K562 (cell line): Measurements from ENCODE around the gene MAP3K7. TPM values are rescaled to one million over a fixed set of nuclear protein-coding genes. Genes with fewer than 3 reads are reported as not detected.

Source experiments
- ATAC-seq: fragments of 200-7000 bp; cut with Tn5 transposase; 3 replicates; pipeline ENCODE4 v1.9.1; 2020; ENCODE audit warnings: moderate library complexity
- BruUV-seq: library from RNA; stranded (reverse); fragments of 400-500 nt; replicated peaks from 2 replicates; lab custom pipeline; 2021; lab: Mats Ljungman, UMichigan
- CTCF ChIA-PET: fragments of 300-600 bp; formaldehyde crosslinking; extraction: SDS; loops from one replicate; lab custom pipeline; 2021; ENCODE audit warnings: low intra/inter-chr PET ratio; lab: Yijun Ruan, JAX
- POLR2A ChIA-PET: fragments of 300-600, 350-650 bp; sonication (Branson Sonifier 250); formaldehyde crosslinking; extraction: SDS; loops from one replicate; lab custom pipeline; 2021; ENCODE audit warnings: antibody characterized with exemption, inconsistent platforms; lab: Yijun Ruan, JAX
- DNase-seq, 4 experiments: peaks; one replicate each; pipeline versions ENCODE4 v3.0.0 to v3.0.0-alpha.2; 2011 to 2018; ENCODE audit warnings: low spot score in 3 of 4, mixed read lengths in 3 of 4; ENCODE audit errors: extremely low read depth in 1 of 4
- FAIRE-seq: peaks from 2 replicates; lab custom pipeline; 2011; peaks lifted over from hg19 to GRCh38; lab: Jason Lieb, UNC
- H2AFZ ChIP-seq: 2 replicates; pipeline ENCODE4 v1.6.0; 2011; ENCODE audit warnings: low read depth, low read length, control low read depth, inconsistent platforms
- H3K27ac ChIP-seq: fragments of 200-600 bp; 3 replicates; pipeline ENCODE4 v1.8.0; 2011; ENCODE audit warnings: low read depth, mild to moderate bottlenecking, control low read depth, inconsistent platforms, low read length, moderate library complexity, mixed read lengths; ENCODE audit errors: extremely low read depth
- H3K27me3 ChIP-seq, 2 experiments: fragments of 300-600 bp in 1 of 2; 2 replicates in 1 of 2; 3 replicates in 1 of 2; pipeline versions ENCODE4 v1.6.0 to v1.8.0; 2011; ENCODE audit warnings: inconsistent platforms in 2 of 2, low read length in 2 of 2, mild to moderate bottlenecking in 1 of 2, mixed read lengths in 1 of 2, moderate library complexity in 1 of 2; ENCODE audit not compliant: control insufficient read depth in 2 of 2, insufficient read depth in 2 of 2
- H3K36me3 ChIP-seq: fragments of 300-600 bp; 3 replicates; pipeline ENCODE4 v1.8.0; 2011; ENCODE audit warnings: mild to moderate bottlenecking, low read length, inconsistent platforms; ENCODE audit not compliant: control insufficient read depth, insufficient read depth
- H3K4me1 ChIP-seq, 2 experiments: fragments of 200-600 bp in 1 of 2; replicated peaks in 1 of 2; 2 replicates in 1 of 2; 3 replicates in 1 of 2; pipeline versions ENCODE4 v1.5.1 to v1.8.0; 2011; ENCODE audit warnings: inconsistent platforms in 2 of 2, low read length in 2 of 2, mild to moderate bottlenecking in 1 of 2, mixed read lengths in 1 of 2, moderate library complexity in 1 of 2; ENCODE audit not compliant: control insufficient read depth in 2 of 2, insufficient read depth in 2 of 2
- H3K4me2 ChIP-seq: 2 replicates; pipeline ENCODE4 v1.6.1; 2011; ENCODE audit warnings: low read length, control low read depth, inconsistent platforms, mixed read lengths; ENCODE audit not compliant: insufficient read depth
- H3K4me3 ChIP-seq: fragments of 200-600 bp; sonication (generic), shearing (Covaris generic); 2 replicates; pipeline ENCODE4 v1.5.1; 2016; ENCODE audit warnings: control low read depth, inconsistent platforms
- H3K79me2 ChIP-seq: fragments of 200-600 bp; 3 replicates; pipeline ENCODE4 v1.8.0; 2011; ENCODE audit warnings: low read length, inconsistent platforms; ENCODE audit not compliant: control insufficient read depth, insufficient read depth
- H3K9ac ChIP-seq, 2 experiments: 2 replicates each; pipeline versions ENCODE4 v1.6.0 to v1.6.1; 2011; ENCODE audit warnings: low read depth in 2 of 2, low read length in 2 of 2, control low read depth in 1 of 2, inconsistent platforms in 1 of 2, mild to moderate bottlenecking in 1 of 2, mixed read lengths in 1 of 2; ENCODE audit not compliant: insufficient read depth in 1 of 2
- H3K9me1 ChIP-seq: one replicate; pipeline ENCODE4 v1.6.0; 2011; ENCODE audit warnings: inconsistent platforms, mild to moderate bottlenecking, low read length, moderate library complexity; ENCODE audit not compliant: control insufficient read depth, insufficient read depth
- H3K9me3 ChIP-seq: replicated peaks from 2 replicates; pipeline ENCODE4 v1.5.1; 2011; ENCODE audit warnings: low read depth, low read length, inconsistent platforms; ENCODE audit not compliant: control insufficient read depth, insufficient read depth
- H4K20me1 ChIP-seq: replicated peaks from 2 replicates; pipeline ENCODE4 v1.6.1; 2011; ENCODE audit warnings: low read length, inconsistent platforms, mixed read lengths; ENCODE audit not compliant: control insufficient read depth, insufficient read depth
- BRD4 ChIP-seq: fragments of 200-600 bp; sonication (generic); IDR thresholded peaks from 2 replicates; pipeline ENCODE4 v1.6.1; 2017; ENCODE audit warnings: inconsistent platforms
- CBFA2T2 ChIP-seq: fragments of 450-650 bp; conservative IDR thresholded peaks from 2 replicates; pipeline ENCODE4 v1.6.1; 2017; ENCODE audit warnings: mild to moderate bottlenecking
- CHD4 ChIP-seq: fragments of 200-600 bp; sonication (generic); IDR thresholded peaks from 3 replicates; pipeline ENCODE4 v1.6.1; 2012; ENCODE audit warnings: low read depth, mild to moderate bottlenecking, mixed read lengths, low read length, inconsistent platforms; ENCODE audit not compliant: insufficient read depth, insufficient replicate concordance, poor library complexity, severe bottlenecking
- GATAD2B ChIP-seq: fragments of 450-650 bp; IDR thresholded peaks from 2 replicates; pipeline ENCODE4 v1.6.1; 2017; ENCODE audit warnings: mild to moderate bottlenecking, borderline replicate concordance
- LARP7 ChIP-seq: fragments of 450-650 bp; IDR thresholded peaks from 2 replicates; pipeline ENCODE4 v1.6.1; 2016
- MEF2D ChIP-seq: conservative IDR thresholded peaks from 2 replicates; pipeline ENCODE4 v1.6.1; 2016; ENCODE audit warnings: low read depth, missing genetic modification characterization, missing compliant biosample characterization
- MEIS2 ChIP-seq: fragments of 450-650 bp; IDR thresholded peaks from 2 replicates; pipeline ENCODE4 v1.6.1; 2014; ENCODE audit warnings: mild to moderate bottlenecking; ENCODE audit not compliant: partially characterized antibody
- PURB ChIP-seq: sonication (generic); formaldehyde crosslinking; IDR thresholded peaks from 2 replicates; pipeline ENCODE4 v1.9.0; 2021; ENCODE audit warnings: low read depth, mild to moderate bottlenecking, missing genetic modification reagents
- RBM25 ChIP-seq: fragments of 200-400 bp; formaldehyde crosslinking; IDR thresholded peaks from 2 replicates; pipeline ENCODE4 v1.6.1; 2018; ENCODE audit warnings: low read length, low read depth, moderate library complexity; ENCODE audit not compliant: severe bottlenecking
- ZFX ChIP-seq: sonication (generic); formaldehyde crosslinking; IDR thresholded peaks from 2 replicates; pipeline ENCODE4 v1.8.0; 2022; ENCODE audit warnings: mild to moderate bottlenecking, missing genetic modification reagents, moderate library complexity
- ZNF79 ChIP-seq: fragments of 250-450 bp; sonication (Bioruptor Pico); IDR thresholded peaks from 2 replicates; pipeline ENCODE4 v1.4.0; 2020; ENCODE audit warnings: low read depth, mild to moderate bottlenecking, moderate library complexity
- WGBS: fragments of 100-300 bp; shearing (Covaris generic); methylation state at CpG from one replicate; pipeline ENCODE4 v1.1.6; 2016; ENCODE audit warnings: low coverage, mixed read lengths; ENCODE audit not compliant: insufficient coverage; ENCODE audit errors: missing lambda C conversion rate; 5-methylcytosine and 5-hydroxymethylcytosine counted together
- in situ Hi-C: fragments of 300-500 bp; cut with MboI; formaldehyde crosslinking; loops from 4 replicates; pipeline ENCODE4 v1.15.0; 2018; ENCODE audit warnings: inconsistent platforms, mixed read lengths
- intact Hi-C: fragments of 100-400 bp; cut with micrococcal nuclease; formaldehyde crosslinking; loops from 2 replicates; pipeline ENCODE4 v1.14.2; 2022
- polyA plus RNA-seq, 8 experiments: library from polyadenylated mRNA; depleted of rRNA in 4 of 8; stranded (reverse) in 5 of 8; unstranded in 3 of 8; fragments of >200 nt; fragmentation: Nextera tagmentation in 2 of 8; fragmentation: Illumina TruSeq in 1 of 8; extraction: Ambion mirVana in 2 of 8; extraction: Trizol in 1 of 8; gene quantifications; 2 replicates each; pipeline versions ENCODE4 v1.2.1 to v1.2.3, GENCODE V29; 2011 to 2014; ENCODE audit warnings: inconsistent platforms in 1 of 8, missing spikeins in 1 of 8
- total RNA-seq, 7 experiments: library from RNA; depleted of rRNA in 6 of 7; stranded (reverse); fragments of >200 nt in 6 of 7; fragmentation: Illumina TruSeq in 2 of 7; extraction: Trizol in 2 of 7; gene quantifications; 2 replicates each; pipeline versions ENCODE4 v1.2.1 to v1.2.3, GENCODE V29; 2011 to 2021; ENCODE audit warnings: low replicate concordance in 1 of 7
- TF ChIP-seq, protein P1 (sequence below), 2 experiments: IDR thresholded peaks in 1 of 2; conservative IDR thresholded peaks in 1 of 2; 2 replicates each; pipeline ENCODE4 v1.6.1; 2016; ENCODE audit warnings: low read depth in 2 of 2, mild to moderate bottlenecking in 1 of 2, missing compliant biosample characterization in 1 of 2, missing genetic modification characterization in 1 of 2, moderate library complexity in 1 of 2
- TF ChIP-seq, protein P2 (sequence below): fragments of 450-650 bp; IDR thresholded peaks from 2 replicates; pipeline ENCODE4 v1.6.1; 2016
- TF ChIP-seq, protein P3 (sequence below): sonication (generic); formaldehyde crosslinking; IDR thresholded peaks from 2 replicates; pipeline ENCODE4 v1.8.0; 2022; ENCODE audit warnings: missing genetic modification reagents, mild to moderate bottlenecking, borderline replicate concordance
- TF ChIP-seq, protein P4 (sequence below): sonication (generic); formaldehyde crosslinking; IDR thresholded peaks from 2 replicates; pipeline ENCODE4 v1.8.1; 2023; ENCODE audit warnings: mild to moderate bottlenecking, missing genetic modification reagents

MAP3K7 gene
- total and polyA plus RNA-seq, 9 of the 15 experiments (the other 6 are each of a cell fraction or from before 2014, with no cell fraction given), result 13.4 to 60.9 (median 34.8) TPM

DNA sequence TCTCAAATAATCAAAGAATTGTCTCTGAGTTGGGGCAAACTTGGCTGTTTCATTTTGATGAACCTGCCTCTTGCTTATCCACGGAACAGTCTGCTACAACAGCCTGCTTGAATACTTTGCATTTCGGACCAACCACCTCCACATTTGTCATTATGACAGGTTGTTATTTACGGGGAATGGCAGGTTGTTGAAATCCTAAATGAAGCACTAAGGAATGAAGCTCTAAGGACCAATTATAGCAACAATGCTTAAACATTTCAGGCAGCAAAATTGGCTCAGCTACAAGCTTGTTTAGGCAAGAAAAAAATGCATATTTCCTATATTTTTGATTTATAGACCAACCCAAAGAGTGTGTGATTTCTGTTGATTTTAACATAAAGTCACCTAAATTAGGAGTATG lies 84.5 kb downstream of the MAP3K7 start:
- Histone ChIP-seq H2AFZ (peak overlapping the region; percentile 91), H3K79me2 (no peaks in the 10 kb centered on the region), H3K27ac (peak overlapping the region; percentile 69; the same call in 1 of the 3 replicates), H3K27me3 (no peaks in the 10 kb centered on the region), H3K36me3 (no peaks in the 10 kb centered on the region; the same call in 2 of the 3 replicates), H3K4me1 (peaks cover 5 to 15% of the 10 kb centered on the region in 2 experiments; a peak in 4 of 5 replicates), H3K4me3 (no peak overlapping the region), H3K9me1 (no peaks in the 10 kb centered on the region), H3K9me3 (no peaks in the 10 kb centered on the region), H4K20me1 (no peaks in the 10 kb centered on the region), H3K4me2 (peak overlapping the region; percentile 54), H3K9ac (peak overlapping the region in 1 of 2 experiments; percentile 28; a peak in 2 of 4 replicates)
- peak; percentile 49 for ATAC-seq
- BruUV-seq, result no TSS peak
- intact Hi-C loops, result no loop called here
- DNase-seq, result peak in 1 of 4 experiments; percentile 36
- ChIA-PET CTCF (interaction anchor here (0.6 kb wide), 1 partner anchor 206 kb away, joined by 3 read pairs; the partner anchor contains the start of gene BACH2), POLR2A (no interaction called here)
- whole genome bisulfite sequencing, result 2% methylated on average over 3 of the region's 3 CpGs
- no peak for FAIRE-seq
- TF ChIP-seq CBFA2T2 (no peak), MEF2D (tag) (0 out of 2 replicates have a peak, but pooled peaks have one; percentile 8), LARP7 (no peak), CHD4 (peak; percentile 62), GATAD2B (0 out of 2 replicates have a peak, but pooled peaks have one; percentile 10), MEIS2 (peak; percentile 96), PURB (CRISPR knock-in tag) (no peak), BRD4 (0 out of 2 replicates have a peak, but pooled peaks have one; percentile 61), ZFX (0 out of 2 replicates have a peak, but pooled peaks have one; percentile 14), RBM25 (peak; percentile 42), ZNF79 (0 out of 2 replicates have a peak, but pooled peaks have one; percentile 45)
- TF ChIP-seq, protein P1, sequence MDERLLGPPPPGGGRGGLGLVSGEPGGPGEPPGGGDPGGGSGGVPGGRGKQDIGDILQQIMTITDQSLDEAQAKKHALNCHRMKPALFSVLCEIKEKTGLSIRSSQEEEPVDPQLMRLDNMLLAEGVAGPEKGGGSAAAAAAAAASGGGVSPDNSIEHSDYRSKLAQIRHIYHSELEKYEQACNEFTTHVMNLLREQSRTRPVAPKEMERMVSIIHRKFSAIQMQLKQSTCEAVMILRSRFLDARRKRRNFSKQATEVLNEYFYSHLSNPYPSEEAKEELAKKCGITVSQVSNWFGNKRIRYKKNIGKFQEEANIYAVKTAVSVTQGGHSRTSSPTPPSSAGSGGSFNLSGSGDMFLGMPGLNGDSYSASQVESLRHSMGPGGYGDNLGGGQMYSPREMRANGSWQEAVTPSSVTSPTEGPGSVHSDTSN (CRISPR knock-in tag; IDR thresholded peaks at IDR 0.05; ENCODE audit: low read depth), result no peak
- TF ChIP-seq, protein P1 (tag; conservative IDR thresholded peaks at IDR 0.05; ENCODE audit: low read depth), result peak; percentile 93
- TF ChIP-seq, protein P2, sequence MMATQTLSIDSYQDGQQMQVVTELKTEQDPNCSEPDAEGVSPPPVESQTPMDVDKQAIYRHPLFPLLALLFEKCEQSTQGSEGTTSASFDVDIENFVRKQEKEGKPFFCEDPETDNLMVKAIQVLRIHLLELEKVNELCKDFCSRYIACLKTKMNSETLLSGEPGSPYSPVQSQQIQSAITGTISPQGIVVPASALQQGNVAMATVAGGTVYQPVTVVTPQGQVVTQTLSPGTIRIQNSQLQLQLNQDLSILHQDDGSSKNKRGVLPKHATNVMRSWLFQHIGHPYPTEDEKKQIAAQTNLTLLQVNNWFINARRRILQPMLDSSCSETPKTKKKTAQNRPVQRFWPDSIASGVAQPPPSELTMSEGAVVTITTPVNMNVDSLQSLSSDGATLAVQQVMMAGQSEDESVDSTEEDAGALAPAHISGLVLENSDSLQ, result peak; percentile 79
- TF ChIP-seq, protein P3, sequence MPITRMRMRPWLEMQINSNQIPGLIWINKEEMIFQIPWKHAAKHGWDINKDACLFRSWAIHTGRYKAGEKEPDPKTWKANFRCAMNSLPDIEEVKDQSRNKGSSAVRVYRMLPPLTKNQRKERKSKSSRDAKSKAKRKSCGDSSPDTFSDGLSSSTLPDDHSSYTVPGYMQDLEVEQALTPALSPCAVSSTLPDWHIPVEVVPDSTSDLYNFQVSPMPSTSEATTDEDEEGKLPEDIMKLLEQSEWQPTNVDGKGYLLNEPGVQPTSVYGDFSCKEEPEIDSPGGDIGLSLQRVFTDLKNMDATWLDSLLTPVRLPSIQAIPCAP, result no peak
- TF ChIP-seq, protein P4, sequence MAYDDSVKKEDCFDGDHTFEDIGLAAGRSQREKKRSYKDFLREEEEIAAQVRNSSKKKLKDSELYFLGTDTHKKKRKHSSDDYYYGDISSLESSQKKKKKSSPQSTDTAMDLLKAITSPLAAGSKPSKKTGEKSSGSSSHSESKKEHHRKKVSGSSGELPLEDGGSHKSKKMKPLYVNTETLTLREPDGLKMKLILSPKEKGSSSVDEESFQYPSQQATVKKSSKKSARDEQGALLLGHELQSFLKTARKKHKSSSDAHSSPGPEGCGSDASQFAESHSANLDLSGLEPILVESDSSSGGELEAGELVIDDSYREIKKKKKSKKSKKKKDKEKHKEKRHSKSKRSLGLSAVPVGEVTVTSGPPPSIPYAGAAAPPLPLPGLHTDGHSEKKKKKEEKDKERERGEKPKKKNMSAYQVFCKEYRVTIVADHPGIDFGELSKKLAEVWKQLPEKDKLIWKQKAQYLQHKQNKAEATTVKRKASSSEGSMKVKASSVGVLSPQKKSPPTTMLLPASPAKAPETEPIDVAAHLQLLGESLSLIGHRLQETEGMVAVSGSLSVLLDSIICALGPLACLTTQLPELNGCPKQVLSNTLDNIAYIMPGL (CRISPR knock-in tag), result no peak
- in situ Hi-C loops, result no loop called here
